K562 (cell line): ENCODE data around the gene B3GAT3. TPM values are rescaled to one million over a fixed set of nuclear protein-coding genes. Genes with fewer than 3 reads are reported as not detected.

Source experiments
- ATF7 ChIP-seq: fragments of 450-650 bp; IDR thresholded peaks from 2 replicates; pipeline ENCODE4 v1.7.1; 2014; ENCODE audit warnings: mild to moderate bottlenecking, moderate library complexity
- BRF1 ChIP-seq: IDR thresholded peaks from 3 replicates; pipeline ENCODE4 v1.6.1; 2011; ENCODE audit warnings: borderline replicate concordance, mild to moderate bottlenecking; ENCODE audit not compliant: insufficient read length; ENCODE audit errors: extremely low read depth
- EGR1 ChIP-seq: fragments of 450-650 bp; conservative IDR thresholded peaks from 2 replicates; pipeline ENCODE4 v1.6.1; 2017; ENCODE audit warnings: mild to moderate bottlenecking
- FOSL1 ChIP-seq: fragments of 200-800 bp; sonication (Bioruptor generic); conservative IDR thresholded peaks from 2 replicates; pipeline ENCODE4 v1.6.1; 2016; ENCODE audit warnings: missing genetic modification characterization, missing compliant biosample characterization
- JUNB ChIP-seq: fragments of 450-650 bp; formaldehyde crosslinking; conservative IDR thresholded peaks from 2 replicates; pipeline ENCODE4 v1.4.0; 2020; ENCODE audit warnings: mild to moderate bottlenecking
- KHSRP ChIP-seq: fragments of 450-650 bp; IDR thresholded peaks from 2 replicates; pipeline ENCODE4 v1.6.1; 2017
- NCOR1 ChIP-seq: fragments of 450-650 bp; IDR thresholded peaks from 2 replicates; pipeline ENCODE4 v1.6.1; 2016; ENCODE audit warnings: mild to moderate bottlenecking, moderate library complexity
- NELFE ChIP-seq: IDR thresholded peaks from 2 replicates; pipeline ENCODE4 v1.6.1; 2011; ENCODE audit warnings: mild to moderate bottlenecking; ENCODE audit not compliant: insufficient read depth, insufficient read length
- NR3C1 ChIP-seq: sonication (generic); formaldehyde crosslinking; IDR thresholded peaks from 2 replicates; pipeline ENCODE4 v1.8.1; 2022; ENCODE audit warnings: missing genetic modification reagents
- SIN3A ChIP-seq, 2 experiments: fragments of 150-350 bp in 1 of 2; IDR thresholded peaks; 2 replicates each; pipeline ENCODE4 v1.6.1; 2011 to 2016; ENCODE audit warnings: borderline replicate concordance in 2 of 2, low read depth in 2 of 2, low read length in 2 of 2, mild to moderate bottlenecking in 2 of 2, moderate library complexity in 2 of 2; ENCODE audit not compliant: control insufficient read depth in 1 of 2
- ZFPM2 ChIP-seq: fragments of 250-450 bp; sonication (Bioruptor Pico); IDR thresholded peaks from 2 replicates; pipeline ENCODE4 v1.5.1; 2022; ENCODE audit warnings: mild to moderate bottlenecking
- ZNF239 ChIP-seq: fragments of 250-450 bp; sonication (Bioruptor Pico); IDR thresholded peaks from 2 replicates; pipeline ENCODE4 v1.4.0; 2020; ENCODE audit warnings: mild to moderate bottlenecking
- polyA plus RNA-seq, 8 experiments: library from polyadenylated mRNA; depleted of rRNA in 4 of 8; stranded (reverse) in 5 of 8; unstranded in 3 of 8; fragments of >200 nt; fragmentation: Nextera tagmentation in 2 of 8; fragmentation: Illumina TruSeq in 1 of 8; extraction: Ambion mirVana in 2 of 8; extraction: Trizol in 1 of 8; gene quantifications; 2 replicates each; pipeline versions ENCODE4 v1.2.1 to v1.2.3, GENCODE V29; 2011 to 2014; ENCODE audit warnings: inconsistent platforms in 1 of 8, missing spikeins in 1 of 8
- total RNA-seq, 7 experiments: library from RNA; depleted of rRNA in 6 of 7; stranded (reverse); fragments of >200 nt in 6 of 7; fragmentation: Illumina TruSeq in 2 of 7; extraction: Trizol in 2 of 7; gene quantifications; 2 replicates each; pipeline versions ENCODE4 v1.2.1 to v1.2.3, GENCODE V29; 2011 to 2021; ENCODE audit warnings: low replicate concordance in 1 of 7
- TF ChIP-seq, protein P1 (sequence below): sonication (generic); formaldehyde crosslinking; IDR thresholded peaks from 2 replicates; pipeline ENCODE4 v1.8.1; 2023; ENCODE audit warnings: missing genetic modification reagents, mild to moderate bottlenecking, borderline replicate concordance
- TF ChIP-seq, protein P2 (sequence below): fragments of 450-650 bp; IDR thresholded peaks from 2 replicates; pipeline ENCODE4 v1.6.1; 2018; ENCODE audit warnings: mild to moderate bottlenecking, low read depth; ENCODE audit not compliant: partially characterized antibody
- TF ChIP-seq, protein P3 (sequence below): fragments of 250-450 bp; sonication (Bioruptor Pico); IDR thresholded peaks from 2 replicates; pipeline ENCODE4 v1.8.0; 2022; ENCODE audit warnings: moderate library complexity, mild to moderate bottlenecking, inconsistent platforms
- TF ChIP-seq, protein P4 (sequence below), 2 experiments: fragments of 450-650 bp in 1 of 2; sonication (generic) in 1 of 2; formaldehyde crosslinking in 1 of 2; IDR thresholded peaks in 1 of 2; conservative IDR thresholded peaks in 1 of 2; 2 replicates each; pipeline versions ENCODE4 v1.6.1 to v1.8.1; 2016 to 2023; ENCODE audit warnings: mild to moderate bottlenecking in 2 of 2, moderate library complexity in 2 of 2, inconsistent platforms in 1 of 2, missing genetic modification reagents in 1 of 2
- TF ChIP-seq, protein P5 (sequence below), 2 experiments: fragments of 450-650 bp; conservative IDR thresholded peaks; 2 replicates each; pipeline ENCODE4 v1.6.1; 2017; ENCODE audit warnings: mild to moderate bottlenecking in 2 of 2, moderate library complexity in 2 of 2
- TF ChIP-seq, protein P6 (sequence below): sonication (generic); formaldehyde crosslinking; IDR thresholded peaks from 2 replicates; pipeline ENCODE4 v1.9.0; 2022; ENCODE audit warnings: mild to moderate bottlenecking, missing genetic modification reagents

B3GAT3 gene
- total and polyA plus RNA-seq, 9 of the 15 experiments (the other 6 are each of a cell fraction or from before 2014, with no cell fraction given) = 0.30 to 64.0 (median 21.4) TPM

DNA sequence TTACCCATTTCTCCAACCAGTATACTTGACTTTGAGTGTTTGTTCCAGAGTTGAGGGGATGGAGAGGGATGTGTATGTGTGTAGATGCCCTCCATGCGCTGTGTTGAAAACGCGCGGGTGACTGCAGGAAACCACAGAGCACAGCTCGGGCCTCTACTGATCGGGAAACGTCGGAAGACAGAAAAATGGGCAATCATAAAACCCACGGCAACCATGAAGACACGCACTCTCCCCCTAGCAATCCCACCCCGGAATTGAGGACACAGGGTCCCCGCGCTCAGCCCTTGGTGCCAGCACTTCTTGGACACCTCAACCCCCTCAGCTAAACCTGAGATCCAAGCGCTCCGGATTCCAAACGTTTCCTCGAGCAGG, 49.4 kb upstream of the B3GAT3 start (continued):
- TF ChIP-seq, protein P1, sequence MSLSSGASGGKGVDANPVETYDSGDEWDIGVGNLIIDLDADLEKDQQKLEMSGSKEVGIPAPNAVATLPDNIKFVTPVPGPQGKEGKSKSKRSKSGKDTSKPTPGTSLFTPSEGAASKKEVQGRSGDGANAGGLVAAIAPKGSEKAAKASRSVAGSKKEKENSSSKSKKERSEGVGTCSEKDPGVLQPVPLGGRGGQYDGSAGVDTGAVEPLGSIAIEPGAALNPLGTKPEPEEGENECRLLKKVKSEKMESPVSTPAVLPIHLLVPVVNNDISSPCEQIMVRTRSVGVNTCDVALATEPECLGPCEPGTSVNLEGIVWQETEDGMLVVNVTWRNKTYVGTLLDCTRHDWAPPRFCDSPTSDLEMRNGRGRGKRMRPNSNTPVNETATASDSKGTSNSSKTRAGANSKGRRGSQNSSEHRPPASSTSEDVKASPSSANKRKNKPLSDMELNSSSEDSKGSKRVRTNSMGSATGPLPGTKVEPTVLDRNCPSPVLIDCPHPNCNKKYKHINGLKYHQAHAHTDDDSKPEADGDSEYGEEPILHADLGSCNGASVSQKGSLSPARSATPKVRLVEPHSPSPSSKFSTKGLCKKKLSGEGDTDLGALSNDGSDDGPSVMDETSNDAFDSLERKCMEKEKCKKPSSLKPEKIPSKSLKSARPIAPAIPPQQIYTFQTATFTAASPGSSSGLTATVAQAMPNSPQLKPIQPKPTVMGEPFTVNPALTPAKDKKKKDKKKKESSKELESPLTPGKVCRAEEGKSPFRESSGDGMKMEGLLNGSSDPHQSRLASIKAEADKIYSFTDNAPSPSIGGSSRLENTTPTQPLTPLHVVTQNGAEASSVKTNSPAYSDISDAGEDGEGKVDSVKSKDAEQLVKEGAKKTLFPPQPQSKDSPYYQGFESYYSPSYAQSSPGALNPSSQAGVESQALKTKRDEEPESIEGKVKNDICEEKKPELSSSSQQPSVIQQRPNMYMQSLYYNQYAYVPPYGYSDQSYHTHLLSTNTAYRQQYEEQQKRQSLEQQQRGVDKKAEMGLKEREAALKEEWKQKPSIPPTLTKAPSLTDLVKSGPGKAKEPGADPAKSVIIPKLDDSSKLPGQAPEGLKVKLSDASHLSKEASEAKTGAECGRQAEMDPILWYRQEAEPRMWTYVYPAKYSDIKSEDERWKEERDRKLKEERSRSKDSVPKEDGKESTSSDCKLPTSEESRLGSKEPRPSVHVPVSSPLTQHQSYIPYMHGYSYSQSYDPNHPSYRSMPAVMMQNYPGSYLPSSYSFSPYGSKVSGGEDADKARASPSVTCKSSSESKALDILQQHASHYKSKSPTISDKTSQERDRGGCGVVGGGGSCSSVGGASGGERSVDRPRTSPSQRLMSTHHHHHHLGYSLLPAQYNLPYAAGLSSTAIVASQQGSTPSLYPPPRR (CRISPR knock-in tag) = 0 out of 2 replicates have a peak, but pooled peaks have one; percentile 10
- TF ChIP-seq NR3C1 (CRISPR knock-in tag) = no peak
- no peak for TF ChIP-seq ZFPM2 (CRISPR knock-in tag)
- TF ChIP-seq KHSRP = no peak
- TF ChIP-seq, protein P2, sequence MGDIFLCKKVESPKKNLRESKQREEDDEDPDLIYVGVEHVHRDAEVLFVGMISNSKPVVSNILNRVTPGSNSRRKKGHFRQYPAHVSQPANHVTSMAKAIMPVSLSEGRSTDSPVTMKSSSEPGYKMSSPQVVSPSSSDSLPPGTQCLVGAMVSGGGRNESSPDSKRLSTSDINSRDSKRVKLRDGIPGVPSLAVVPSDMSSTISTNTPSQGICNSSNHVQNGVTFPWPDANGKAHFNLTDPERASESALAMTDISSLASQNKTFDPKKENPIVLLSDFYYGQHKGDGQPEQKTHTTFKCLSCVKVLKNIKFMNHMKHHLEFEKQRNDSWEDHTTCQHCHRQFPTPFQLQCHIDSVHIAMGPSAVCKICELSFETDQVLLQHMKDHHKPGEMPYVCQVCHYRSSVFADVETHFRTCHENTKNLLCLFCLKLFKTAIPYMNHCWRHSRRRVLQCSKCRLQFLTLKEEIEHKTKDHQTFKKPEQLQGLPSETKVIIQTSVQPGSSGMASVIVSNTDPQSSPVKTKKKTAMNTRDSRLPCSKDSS = no peak
- TF ChIP-seq, protein P3, sequence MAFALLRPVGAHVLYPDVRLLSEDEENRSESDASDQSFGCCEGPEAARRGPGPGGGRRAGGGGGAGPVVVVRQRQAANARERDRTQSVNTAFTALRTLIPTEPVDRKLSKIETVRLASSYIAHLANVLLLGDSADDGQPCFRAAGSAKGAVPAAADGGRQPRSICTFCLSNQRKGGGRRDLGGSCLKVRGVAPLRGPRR (CRISPR knock-in tag) = no peak
- TF ChIP-seq NELFE = no peak
- TF ChIP-seq BRF1 = no peak
- peak; percentile 67 for TF ChIP-seq ATF7
- no peak for TF ChIP-seq NCOR1
- TF ChIP-seq ZNF239 = no peak
- TF ChIP-seq, protein P4, sequence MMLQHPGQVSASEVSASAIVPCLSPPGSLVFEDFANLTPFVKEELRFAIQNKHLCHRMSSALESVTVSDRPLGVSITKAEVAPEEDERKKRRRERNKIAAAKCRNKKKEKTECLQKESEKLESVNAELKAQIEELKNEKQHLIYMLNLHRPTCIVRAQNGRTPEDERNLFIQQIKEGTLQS (IDR thresholded peaks at IDR 0.05) = no peak
- TF ChIP-seq, protein P4 (CRISPR knock-in tag; conservative IDR thresholded peaks at IDR 0.05) = no peak
- no peak for TF ChIP-seq EGR1
- TF ChIP-seq FOSL1 (tag) = 0 out of 2 replicates have a peak, but pooled peaks have one; percentile 28
- TF ChIP-seq JUNB = no peak
- TF ChIP-seq, protein P5, sequence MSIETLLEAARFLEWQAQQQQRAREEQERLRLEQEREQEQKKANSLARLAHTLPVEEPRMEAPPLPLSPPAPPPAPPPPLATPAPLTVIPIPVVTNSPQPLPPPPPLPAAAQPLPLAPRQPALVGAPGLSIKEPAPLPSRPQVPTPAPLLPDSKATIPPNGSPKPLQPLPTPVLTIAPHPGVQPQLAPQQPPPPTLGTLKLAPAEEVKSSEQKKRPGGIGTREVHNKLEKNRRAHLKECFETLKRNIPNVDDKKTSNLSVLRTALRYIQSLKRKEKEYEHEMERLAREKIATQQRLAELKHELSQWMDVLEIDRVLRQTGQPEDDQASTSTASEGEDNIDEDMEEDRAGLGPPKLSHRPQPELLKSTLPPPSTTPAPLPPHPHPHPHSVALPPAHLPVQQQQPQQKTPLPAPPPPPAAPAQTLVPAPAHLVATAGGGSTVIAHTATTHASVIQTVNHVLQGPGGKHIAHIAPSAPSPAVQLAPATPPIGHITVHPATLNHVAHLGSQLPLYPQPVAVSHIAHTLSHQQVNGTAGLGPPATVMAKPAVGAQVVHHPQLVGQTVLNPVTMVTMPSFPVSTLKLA (conservative IDR thresholded peaks at IDR 0.05) = peak; percentile 49 to 77; a peak in 2 of 4 replicates
- TF ChIP-seq, protein P6, sequence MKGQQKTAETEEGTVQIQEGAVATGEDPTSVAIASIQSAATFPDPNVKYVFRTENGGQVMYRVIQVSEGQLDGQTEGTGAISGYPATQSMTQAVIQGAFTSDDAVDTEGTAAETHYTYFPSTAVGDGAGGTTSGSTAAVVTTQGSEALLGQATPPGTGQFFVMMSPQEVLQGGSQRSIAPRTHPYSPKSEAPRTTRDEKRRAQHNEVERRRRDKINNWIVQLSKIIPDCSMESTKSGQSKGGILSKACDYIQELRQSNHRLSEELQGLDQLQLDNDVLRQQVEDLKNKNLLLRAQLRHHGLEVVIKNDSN (CRISPR knock-in tag) = no peak
- TF ChIP-seq SIN3A (IDR thresholded peaks at IDR 0.05; ENCODE audit: borderline replicate concordance in 2 of 2, control insufficient read depth in 1 of 2, low read depth in 2 of 2, low read length in 2 of 2) = 0 out of 4 replicates have a peak, but pooled peaks of 1 of the 2 experiments have one; percentile 5
